Astrocyte (in vitro differentiated cells and primary cell): ENCODE results near the gene AK5. TPM values are rescaled to one million over a fixed set of nuclear protein-coding genes. Genes with fewer than 3 reads are reported as not detected.

Source experiments
- DNase-seq: peaks from one replicate; pipeline ENCODE4 v3.0.0-alpha.2; 2010; ENCODE audit warnings: low read depth
- FAIRE-seq: peaks from 2 replicates; lab custom pipeline; 2011; peaks lifted over from hg19 to GRCh38; lab: Jason Lieb, UNC
- H2AFZ ChIP-seq: 2 replicates; pipeline ENCODE4 v1.6.0; 2012; ENCODE audit warnings: low read depth, low read length, inconsistent platforms
- H3K27ac ChIP-seq: 2 replicates; pipeline ENCODE4 v1.5.1; 2011; ENCODE audit warnings: low read depth, low read length, inconsistent platforms
- H3K27me3 ChIP-seq: 2 replicates; pipeline ENCODE4 v1.6.0; 2011; ENCODE audit warnings: low read length, inconsistent platforms; ENCODE audit not compliant: insufficient read depth
- H3K36me3 ChIP-seq: 2 replicates; pipeline ENCODE4 v1.5.1; 2011; ENCODE audit warnings: low read length, inconsistent platforms; ENCODE audit not compliant: insufficient read depth
- H3K4me1 ChIP-seq: 2 replicates; pipeline ENCODE4 v1.5.1; 2011; ENCODE audit warnings: low read length, inconsistent platforms; ENCODE audit not compliant: insufficient read depth
- H3K4me2 ChIP-seq: 2 replicates; pipeline ENCODE4 v1.6.0; 2012; ENCODE audit warnings: low read length, inconsistent platforms
- H3K4me3 ChIP-seq: 2 replicates; pipeline ENCODE4 v1.5.1; 2011; ENCODE audit warnings: low read depth, mild to moderate bottlenecking, low read length, inconsistent platforms; ENCODE audit not compliant: insufficient read depth
- H3K79me2 ChIP-seq: 2 replicates; pipeline ENCODE4 v1.6.0; 2012; ENCODE audit warnings: mild to moderate bottlenecking, low read length, inconsistent platforms; ENCODE audit not compliant: insufficient read depth
- H3K9ac ChIP-seq: 2 replicates; pipeline ENCODE4 v1.6.0; 2012; ENCODE audit warnings: mild to moderate bottlenecking, low read length, inconsistent platforms
- H3K9me3 ChIP-seq: 2 replicates; pipeline ENCODE4 v1.5.1; 2012; ENCODE audit warnings: low read depth, mild to moderate bottlenecking, low read length, inconsistent platforms; ENCODE audit not compliant: insufficient read depth
- H4K20me1 ChIP-seq: 2 replicates; pipeline ENCODE4 v1.6.0; 2012; ENCODE audit warnings: low read length, inconsistent platforms; ENCODE audit not compliant: insufficient read depth
- H3K27ac Mint-ChIP-seq: one replicate; pipeline ENCODE4 v1.8.0; 2021; ENCODE audit warnings: mild to moderate bottlenecking, mixed read lengths; ENCODE audit not compliant: unreplicated experiment
- H3K27me3 Mint-ChIP-seq: one replicate; pipeline ENCODE4 v1.8.0; 2021; ENCODE audit warnings: low read depth, mixed read lengths; ENCODE audit not compliant: unreplicated experiment
- H3K36me3 Mint-ChIP-seq: one replicate; pipeline ENCODE4 v1.8.0; 2021; ENCODE audit warnings: low read depth, mixed read lengths; ENCODE audit not compliant: unreplicated experiment
- H3K4me1 Mint-ChIP-seq: one replicate; pipeline ENCODE4 v1.8.0; 2021; ENCODE audit warnings: low read depth, mixed read lengths; ENCODE audit not compliant: unreplicated experiment
- H3K4me3 Mint-ChIP-seq: one replicate; pipeline ENCODE4 v1.8.0; 2021; ENCODE audit warnings: mild to moderate bottlenecking, moderate library complexity, mixed read lengths; ENCODE audit not compliant: unreplicated experiment
- H3K9me3 Mint-ChIP-seq: one replicate; pipeline ENCODE4 v1.8.0; 2021; ENCODE audit warnings: mild to moderate bottlenecking, mixed read lengths; ENCODE audit not compliant: unreplicated experiment
- EZH2 ChIP-seq: IDR thresholded peaks from 2 replicates; pipeline ENCODE4 v1.6.1; 2012; ENCODE audit warnings: mild to moderate bottlenecking, low read length, inconsistent platforms; ENCODE audit not compliant: insufficient read depth
- total RNA-seq: library from RNA; stranded (reverse); gene quantifications from 2 replicates; pipeline ENCODE4 v1.2.1, GENCODE V29; 2021
- TF ChIP-seq, protein P1 (sequence below): IDR thresholded peaks from 2 replicates; pipeline ENCODE4 v1.5.1; 2011; ENCODE audit warnings: low read depth, mild to moderate bottlenecking, inconsistent platforms, low read length, moderate library complexity; ENCODE audit not compliant: insufficient read depth

Gene AK5
- total RNA-seq, 1 donor from 2014 or later: 4.4 TPM

DNA sequence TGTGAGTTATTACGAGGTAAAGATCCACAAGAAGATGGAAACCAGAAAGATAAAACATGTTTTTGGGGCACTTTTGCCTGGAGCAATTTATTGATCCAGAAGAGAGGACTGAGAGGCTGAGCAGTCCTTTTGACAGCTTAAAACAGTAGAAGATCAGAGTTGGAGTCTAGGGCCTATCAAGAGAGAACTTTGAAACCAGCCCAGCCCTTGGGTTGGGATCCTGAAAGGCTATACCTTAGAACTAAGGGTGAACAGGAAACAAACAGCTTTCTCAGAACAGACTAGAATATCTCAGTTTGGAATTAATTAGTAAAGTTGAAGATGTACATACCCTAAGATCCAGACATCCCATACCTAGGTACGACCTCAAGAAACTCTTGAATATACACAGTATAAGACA lies 311.1 kb downstream of the AK5 start:
- TF ChIP-seq, protein P1, sequence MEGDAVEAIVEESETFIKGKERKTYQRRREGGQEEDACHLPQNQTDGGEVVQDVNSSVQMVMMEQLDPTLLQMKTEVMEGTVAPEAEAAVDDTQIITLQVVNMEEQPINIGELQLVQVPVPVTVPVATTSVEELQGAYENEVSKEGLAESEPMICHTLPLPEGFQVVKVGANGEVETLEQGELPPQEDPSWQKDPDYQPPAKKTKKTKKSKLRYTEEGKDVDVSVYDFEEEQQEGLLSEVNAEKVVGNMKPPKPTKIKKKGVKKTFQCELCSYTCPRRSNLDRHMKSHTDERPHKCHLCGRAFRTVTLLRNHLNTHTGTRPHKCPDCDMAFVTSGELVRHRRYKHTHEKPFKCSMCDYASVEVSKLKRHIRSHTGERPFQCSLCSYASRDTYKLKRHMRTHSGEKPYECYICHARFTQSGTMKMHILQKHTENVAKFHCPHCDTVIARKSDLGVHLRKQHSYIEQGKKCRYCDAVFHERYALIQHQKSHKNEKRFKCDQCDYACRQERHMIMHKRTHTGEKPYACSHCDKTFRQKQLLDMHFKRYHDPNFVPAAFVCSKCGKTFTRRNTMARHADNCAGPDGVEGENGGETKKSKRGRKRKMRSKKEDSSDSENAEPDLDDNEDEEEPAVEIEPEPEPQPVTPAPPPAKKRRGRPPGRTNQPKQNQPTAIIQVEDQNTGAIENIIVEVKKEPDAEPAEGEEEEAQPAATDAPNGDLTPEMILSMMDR: no peak
- H3K9me3 Mint-ChIP-seq: no peaks in the 10 kb centered on the region
- H3K4me2 ChIP-seq: no peak overlapping the region
- H3K36me3 ChIP-seq: no peaks in the 10 kb centered on the region
- no peak overlapping the region for H3K27ac Mint-ChIP-seq
- no peaks in the 10 kb centered on the region for H4K20me1 ChIP-seq
- H2AFZ ChIP-seq: no peak overlapping the region
- no peak overlapping the region for H3K9ac ChIP-seq
- H3K79me2 ChIP-seq: peaks cover 29% of the 10 kb centered on the region
- no peaks in the 10 kb centered on the region for H3K27me3 ChIP-seq
- no peaks in the 10 kb centered on the region for H3K27me3 Mint-ChIP-seq
- H3K4me1 ChIP-seq: no peaks in the 10 kb centered on the region
- H3K4me1 Mint-ChIP-seq: peaks cover 11% of the 10 kb centered on the region
- H3K36me3 Mint-ChIP-seq: peaks cover 1% of the 10 kb centered on the region
- no peaks in the 10 kb centered on the region for H3K9me3 ChIP-seq
- H3K27ac ChIP-seq: no peak overlapping the region
- H3K4me3 ChIP-seq: no peak overlapping the region
- FAIRE-seq (no peak), DNase-seq (no peak)
- no peak overlapping the region for H3K4me3 Mint-ChIP-seq

DNA sequence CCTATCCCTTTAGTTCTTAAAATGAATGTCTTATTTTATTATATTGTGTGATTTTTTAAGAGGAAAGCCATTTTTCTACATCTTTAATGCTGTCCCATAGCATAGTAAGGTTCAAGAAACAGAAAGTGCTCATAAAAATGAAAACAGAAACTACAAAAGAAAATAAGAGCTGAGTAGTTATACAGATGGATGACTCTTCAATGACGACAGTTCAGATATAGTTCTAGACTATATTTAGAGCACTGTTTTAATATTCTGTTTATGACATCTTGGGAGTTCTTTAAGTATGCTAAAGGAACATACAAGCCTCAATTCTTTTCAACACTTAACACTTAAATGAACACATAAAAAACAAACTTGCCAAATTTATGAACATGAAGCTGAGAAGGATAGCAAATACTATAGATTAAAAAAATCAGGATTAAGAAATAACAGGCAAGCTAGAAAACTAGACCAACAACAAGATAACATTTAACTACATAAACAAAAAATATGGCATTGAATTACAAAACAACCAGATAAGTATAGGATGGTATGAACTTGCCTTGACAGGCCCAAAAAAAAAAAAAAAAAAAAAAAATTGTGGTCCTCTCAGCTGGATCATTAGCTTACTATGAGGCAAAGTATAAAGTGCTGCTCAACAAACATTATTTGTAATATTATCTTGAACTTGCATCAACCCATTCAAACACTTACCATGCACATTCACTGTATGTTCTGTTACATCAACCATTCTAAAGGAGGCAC lies 312.7 kb downstream of the AK5 start:
- H3K9me3 ChIP-seq: no peaks in the 10 kb centered on the region
- Mint-ChIP-seq H3K27me3 (no peaks in the 10 kb centered on the region), H3K9me3 (no peaks in the 10 kb centered on the region), H3K36me3 (peaks cover 1% of the 10 kb centered on the region), H3K4me3 (no peak overlapping the region), H3K27ac (no peak overlapping the region), H3K4me1 (peaks cover 11% of the 10 kb centered on the region)
- H2AFZ ChIP-seq: no peak overlapping the region
- peaks cover 24% of the 10 kb centered on the region for H3K79me2 ChIP-seq
- H3K4me1 ChIP-seq: no peaks in the 10 kb centered on the region
- H3K4me2 ChIP-seq: no peak overlapping the region
- H3K9ac ChIP-seq: no peak overlapping the region
- H3K36me3 ChIP-seq: no peaks in the 10 kb centered on the region
- H4K20me1 ChIP-seq: no peaks in the 10 kb centered on the region
- no peaks in the 10 kb centered on the region for H3K27me3 ChIP-seq
- no peak for DNase-seq
- FAIRE-seq: peak; percentile 39
- TF ChIP-seq EZH2: no peak
- TF ChIP-seq, protein P1: no peak
- no peak overlapping the region for H3K4me3 ChIP-seq
- H3K27ac ChIP-seq: no peak overlapping the region

DNA sequence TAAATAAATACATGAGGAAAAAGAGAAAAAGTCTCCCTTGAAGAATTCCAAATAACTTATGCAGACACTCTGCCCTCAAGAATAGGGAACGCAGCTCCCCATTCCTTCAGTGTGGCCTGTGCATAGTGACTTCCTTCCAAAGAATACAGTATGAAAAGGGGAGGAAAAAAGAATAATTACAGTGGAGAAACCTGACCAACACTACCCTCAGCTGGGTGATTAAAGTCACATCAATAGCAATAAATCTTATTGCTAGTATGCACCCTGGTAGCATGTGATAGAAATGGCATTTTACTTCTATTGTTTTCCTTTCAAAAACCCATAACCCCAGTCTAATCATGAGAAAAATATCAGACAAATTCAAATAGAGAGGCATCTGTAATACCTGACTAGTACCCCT lies 315.5 kb downstream of the AK5 start:
- H3K4me1 ChIP-seq: no peaks in the 10 kb centered on the region

More for the DNA sequence above, 315.5 kb downstream of the AK5 start:
- Histone ChIP-seq H2AFZ (no peak overlapping the region), H3K4me3 (no peak overlapping the region), H3K27ac (no peak overlapping the region), H3K9me3 (no peaks in the 10 kb centered on the region), H3K27me3 (no peaks in the 10 kb centered on the region), H3K9ac (no peak overlapping the region), H3K36me3 (no peaks in the 10 kb centered on the region), H3K79me2 (peaks cover 22% of the 10 kb centered on the region), H3K4me2 (no peak overlapping the region), H4K20me1 (no peaks in the 10 kb centered on the region)
- no peaks in the 10 kb centered on the region for H3K9me3 Mint-ChIP-seq
- DNase-seq (no peak), FAIRE-seq (no peak)
- H3K27me3 Mint-ChIP-seq: no peaks in the 10 kb centered on the region
- H3K4me3 Mint-ChIP-seq: no peak overlapping the region
- no peaks in the 10 kb centered on the region for H3K36me3 Mint-ChIP-seq
- peaks cover 1% of the 10 kb centered on the region for H3K4me1 Mint-ChIP-seq
- TF ChIP-seq, protein P1: no peak
- TF ChIP-seq EZH2: no peak
- H3K27ac Mint-ChIP-seq: no peak overlapping the region
